Measurements from ENCODE around the gene CDC42EP4.

The CDC42EP4 gene

DNA sequence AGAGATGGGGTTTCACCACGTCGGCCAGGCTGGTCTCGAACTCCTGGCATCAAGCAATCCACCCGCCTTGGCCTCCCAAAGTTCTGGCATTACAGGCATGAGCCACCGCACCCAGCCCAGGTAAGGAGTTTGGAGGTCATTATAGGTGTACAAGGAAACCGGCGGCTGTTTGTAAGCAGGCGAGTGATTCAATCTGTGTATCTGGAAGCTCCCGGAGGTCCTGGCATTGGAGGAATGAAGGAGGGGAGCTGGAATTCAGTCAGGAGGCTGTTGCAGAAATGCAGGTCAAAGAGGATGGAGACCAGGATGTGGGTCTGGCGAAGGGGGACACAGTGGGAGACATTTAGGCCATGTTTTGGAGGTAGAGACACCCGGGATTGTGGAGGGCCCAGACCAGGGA lies 18.8 kb downstream of the CDC42EP4 start:
- H3K27me3 ChIP-seq (ENCODE audit: control insufficient read depth, insufficient read depth, low read length) = no peaks in the 10 kb centered on the region
- H3K9ac ChIP-seq (ENCODE audit: low read depth, low read length) = no peak overlapping the region
- H3K4me1 ChIP-seq (ENCODE audit: control insufficient read depth, insufficient read depth, low read length) = no peaks in the 10 kb centered on the region
- H3K4me3 ChIP-seq (ENCODE audit: low read depth, low read length) = no peak overlapping the region
- no peaks in the 10 kb centered on the region for H3K36me3 ChIP-seq (ENCODE audit: control insufficient read depth, insufficient read depth, low read length)
- no peaks in the 10 kb centered on the region for H3K9me3 ChIP-seq (ENCODE audit: control insufficient read depth, insufficient read depth, low read length)
- no peak overlapping the region for H3K27ac ChIP-seq (ENCODE audit: low read depth, low read length)

DNA sequence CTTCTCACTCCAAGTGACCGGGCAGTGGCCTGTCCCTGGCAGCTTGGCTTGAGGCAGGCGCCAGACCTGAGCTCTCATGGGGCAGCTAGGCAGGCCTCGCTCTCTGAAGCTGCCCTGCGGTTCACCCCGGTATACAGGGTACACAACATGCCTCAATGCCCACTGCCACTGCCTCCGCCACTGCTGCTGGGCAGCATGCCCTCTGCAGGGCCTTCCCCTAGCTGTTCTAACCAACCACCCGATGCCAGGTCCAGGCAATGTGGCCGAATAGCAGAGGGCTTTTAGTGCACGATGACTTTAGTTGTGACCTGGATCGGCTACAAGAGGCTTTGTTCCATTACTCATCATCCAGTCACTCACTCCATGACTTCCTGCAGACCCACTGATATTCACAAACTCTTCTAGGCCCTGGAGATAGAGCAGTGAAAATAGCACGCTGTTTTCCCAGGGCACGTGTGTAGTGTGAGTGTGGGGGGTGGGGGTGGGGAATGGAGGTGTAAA lies 19.7 kb downstream of the CDC42EP4 start:
- H3K9me3 ChIP-seq (ENCODE audit: control insufficient read depth, insufficient read depth, low read length) = no peaks in the 10 kb centered on the region
- H3K4me1 ChIP-seq (ENCODE audit: control insufficient read depth, insufficient read depth, low read length) = no peaks in the 10 kb centered on the region
- H3K4me3 ChIP-seq (ENCODE audit: low read depth, low read length) = no peak overlapping the region
- no peaks in the 10 kb centered on the region for H3K36me3 ChIP-seq (ENCODE audit: control insufficient read depth, insufficient read depth, low read length)
- H3K27me3 ChIP-seq (ENCODE audit: control insufficient read depth, insufficient read depth, low read length) = no peaks in the 10 kb centered on the region
- no peak overlapping the region for H3K9ac ChIP-seq (ENCODE audit: low read depth, low read length)
- no peak overlapping the region for H3K27ac ChIP-seq (ENCODE audit: low read depth, low read length)

DNA sequence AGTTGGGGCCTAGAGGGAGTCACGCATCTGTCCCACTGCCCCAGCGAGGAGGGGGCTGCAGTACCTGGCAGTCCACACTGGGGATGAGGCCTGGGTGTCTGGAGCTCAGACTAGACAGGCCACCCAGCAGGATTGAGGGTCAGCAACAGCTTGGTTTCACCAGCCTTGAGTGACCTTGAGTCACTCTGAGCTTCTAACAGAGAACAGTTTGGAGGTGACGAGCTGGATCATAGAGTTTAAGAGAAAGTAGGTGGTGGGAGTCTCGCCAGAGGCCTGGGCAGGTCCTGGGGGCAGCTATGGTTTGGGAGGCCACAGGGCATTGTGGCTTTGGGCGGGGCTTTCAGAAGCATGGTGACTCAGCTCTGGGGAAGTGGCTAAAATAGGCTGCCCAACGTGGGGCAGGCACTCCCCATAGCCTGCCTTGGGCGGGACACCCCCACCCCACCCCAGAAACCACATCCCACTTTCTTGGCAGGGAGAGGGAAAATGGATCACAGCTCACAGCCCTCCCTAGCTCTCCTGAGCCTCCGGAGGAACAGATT lies 20.5 kb downstream of the CDC42EP4 start:
- Histone ChIP-seq H3K4me3 (ENCODE audit: low read depth, low read length) (no peak overlapping the region), H3K27ac (ENCODE audit: low read depth, low read length) (no peak overlapping the region)

DNA sequence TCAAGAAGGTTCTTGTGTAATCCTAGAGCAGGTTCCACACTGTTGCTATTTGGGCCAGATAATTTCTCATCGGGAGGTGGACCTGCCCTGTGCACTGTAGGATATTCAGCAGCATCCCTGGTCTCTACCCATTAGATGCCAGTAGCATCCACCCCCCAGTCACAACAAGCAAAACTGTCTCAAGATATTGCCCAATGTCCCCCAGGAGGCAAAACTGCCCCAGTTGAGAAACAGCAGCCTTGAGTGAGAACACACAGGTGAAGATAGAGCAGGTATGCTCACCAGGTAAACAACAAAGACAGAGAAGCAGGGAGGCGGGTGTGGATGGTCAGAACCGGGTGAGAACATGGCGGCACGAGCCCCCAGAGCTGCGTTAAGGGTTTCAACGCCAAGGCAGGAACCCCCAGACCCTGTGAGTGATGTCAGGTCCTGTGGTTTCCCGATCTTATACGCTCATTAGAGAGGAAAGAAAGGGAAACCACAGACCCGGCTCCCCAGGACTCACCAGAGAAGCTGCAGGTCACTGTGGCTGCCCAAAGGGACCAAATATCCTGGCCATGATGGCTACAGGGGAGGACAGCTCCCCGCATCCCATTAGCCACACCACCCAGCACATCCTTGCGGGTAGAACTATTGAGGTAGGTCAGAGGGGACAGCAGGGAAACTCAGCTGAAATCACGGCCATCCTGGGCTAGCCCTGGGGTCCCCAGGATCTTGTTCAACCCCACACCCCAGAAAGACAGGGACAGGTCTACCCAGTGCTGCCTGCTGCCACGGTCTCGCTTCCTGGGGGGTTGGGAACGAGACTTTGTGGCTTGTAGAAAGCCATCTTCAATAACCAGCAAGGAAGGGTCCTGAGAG lies 21.2 kb downstream of the CDC42EP4 start:
- H3K27me3 ChIP-seq (ENCODE audit: control insufficient read depth, insufficient read depth, low read length) = no peaks in the 10 kb centered on the region
- no peaks in the 10 kb centered on the region for H3K9me3 ChIP-seq (ENCODE audit: control insufficient read depth, insufficient read depth, low read length)
- no peak overlapping the region for H3K9ac ChIP-seq (ENCODE audit: low read depth, low read length)
- no peak overlapping the region for H3K4me3 ChIP-seq (ENCODE audit: low read depth, low read length)
- H3K36me3 ChIP-seq (ENCODE audit: control insufficient read depth, insufficient read depth, low read length) = peaks cover 7% of the 10 kb centered on the region
- peaks cover 4% of the 10 kb centered on the region; the same call in 1 of the 2 replicates for H3K4me1 ChIP-seq (ENCODE audit: control insufficient read depth, insufficient read depth, low read length)
- H3K27ac ChIP-seq (ENCODE audit: low read depth, low read length) = no peak overlapping the region

More for the DNA sequence above, 20.5 kb downstream of the CDC42EP4 start:
- no peak overlapping the region for H3K9ac ChIP-seq (ENCODE audit: low read depth, low read length)
- H3K9me3 ChIP-seq (ENCODE audit: control insufficient read depth, insufficient read depth, low read length) = no peaks in the 10 kb centered on the region
- no peaks in the 10 kb centered on the region for H3K27me3 ChIP-seq (ENCODE audit: control insufficient read depth, insufficient read depth, low read length)
- no peaks in the 10 kb centered on the region for H3K36me3 ChIP-seq (ENCODE audit: control insufficient read depth, insufficient read depth, low read length)
- peaks cover 4% of the 10 kb centered on the region; the same call in 1 of the 2 replicates for H3K4me1 ChIP-seq (ENCODE audit: control insufficient read depth, insufficient read depth, low read length)

DNA sequence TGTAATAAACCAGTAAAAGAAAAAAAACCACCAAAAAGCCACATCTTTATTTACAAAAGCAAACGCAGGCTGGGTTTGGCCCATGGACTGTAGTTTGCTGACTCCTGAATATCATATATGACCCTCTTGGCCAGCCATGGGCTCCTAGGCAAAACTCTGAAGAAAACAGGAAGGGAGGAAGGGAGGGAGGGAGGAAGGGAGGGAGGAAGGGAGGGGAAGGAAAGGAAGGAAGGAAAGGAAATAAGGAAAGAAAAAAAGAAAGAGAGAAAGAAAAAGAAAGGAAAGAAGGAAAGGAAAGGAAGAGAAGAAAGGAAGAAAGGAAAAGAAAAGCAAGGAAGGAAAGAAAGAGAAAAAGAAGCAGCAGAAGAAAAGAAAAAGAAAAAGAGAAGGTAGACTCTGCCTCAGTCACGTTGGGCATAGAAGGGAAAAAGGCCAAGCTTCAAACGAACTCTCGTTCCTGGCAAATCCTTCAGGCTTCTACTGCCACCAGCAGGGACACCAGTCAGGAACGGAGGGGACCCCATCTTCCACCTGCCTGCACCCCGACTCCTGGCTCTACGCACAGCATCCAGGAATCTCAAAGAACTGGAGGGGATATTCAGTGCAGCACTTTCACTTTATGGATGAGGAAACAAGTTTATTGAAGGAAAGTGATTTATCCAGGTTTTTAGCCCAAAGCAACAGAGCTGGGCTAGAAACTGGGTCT lies 22.1 kb downstream of the CDC42EP4 start:
- no peak overlapping the region for H3K4me3 ChIP-seq (ENCODE audit: low read depth, low read length)
- peaks cover 8% of the 10 kb centered on the region for H3K36me3 ChIP-seq (ENCODE audit: control insufficient read depth, insufficient read depth, low read length)
- peaks cover 4% of the 10 kb centered on the region; the same call in 1 of the 2 replicates for H3K4me1 ChIP-seq (ENCODE audit: control insufficient read depth, insufficient read depth, low read length)
- no peaks in the 10 kb centered on the region for H3K9me3 ChIP-seq (ENCODE audit: control insufficient read depth, insufficient read depth, low read length)
- H3K27ac ChIP-seq (ENCODE audit: low read depth, low read length) = no peak overlapping the region
- no peaks in the 10 kb centered on the region for H3K27me3 ChIP-seq (ENCODE audit: control insufficient read depth, insufficient read depth, low read length)
- H3K9ac ChIP-seq (ENCODE audit: low read depth, low read length) = no peak overlapping the region

DNA sequence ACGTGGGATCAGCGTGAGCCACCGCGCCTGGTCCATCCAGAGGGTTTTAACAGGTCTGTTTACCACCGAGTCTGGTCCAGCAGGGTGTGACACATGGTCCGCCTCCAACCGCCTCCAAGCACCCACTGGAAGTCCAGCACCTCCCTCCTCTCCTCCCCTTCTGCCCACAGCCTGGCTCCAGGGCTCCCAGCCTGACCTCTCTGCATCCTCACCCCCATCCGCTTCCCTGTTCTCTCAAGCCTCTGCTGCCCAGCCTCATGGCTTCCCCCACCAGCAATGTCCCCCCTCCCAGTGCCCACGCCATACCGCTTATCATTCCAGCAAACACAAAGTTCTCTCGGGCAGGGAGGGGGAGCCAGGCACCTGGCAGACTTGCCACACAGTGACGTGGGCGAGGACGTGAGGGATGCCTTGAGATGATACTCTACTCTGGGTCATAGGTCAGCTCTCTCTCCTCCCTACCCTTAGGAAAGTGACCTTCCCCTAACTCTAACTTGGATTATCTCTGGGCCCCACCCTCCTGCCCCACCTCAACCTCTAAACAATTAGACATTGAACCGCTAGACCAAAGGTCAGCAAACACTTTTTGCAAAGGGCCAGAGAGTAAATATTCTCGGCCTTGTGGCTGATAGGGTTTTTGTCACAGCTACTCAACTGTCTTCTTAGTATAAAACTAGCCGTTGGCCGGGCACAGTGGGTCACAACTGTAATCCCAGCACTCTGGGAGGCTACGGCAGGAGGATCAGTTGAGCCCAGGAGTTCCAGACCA lies 23.1 kb downstream of the CDC42EP4 start:
- Histone ChIP-seq H3K9ac (ENCODE audit: low read depth, low read length) (no peak overlapping the region), H3K36me3 (ENCODE audit: control insufficient read depth, insufficient read depth, low read length) (peaks cover 8% of the 10 kb centered on the region), H3K4me1 (ENCODE audit: control insufficient read depth, insufficient read depth, low read length) (peaks cover 11% of the 10 kb centered on the region), H3K27ac (ENCODE audit: low read depth, low read length) (no peak overlapping the region), H3K9me3 (ENCODE audit: control insufficient read depth, insufficient read depth, low read length) (no peaks in the 10 kb centered on the region), H3K4me3 (ENCODE audit: low read depth, low read length) (no peak overlapping the region), H3K27me3 (ENCODE audit: control insufficient read depth, insufficient read depth, low read length) (no peaks in the 10 kb centered on the region)

DNA sequence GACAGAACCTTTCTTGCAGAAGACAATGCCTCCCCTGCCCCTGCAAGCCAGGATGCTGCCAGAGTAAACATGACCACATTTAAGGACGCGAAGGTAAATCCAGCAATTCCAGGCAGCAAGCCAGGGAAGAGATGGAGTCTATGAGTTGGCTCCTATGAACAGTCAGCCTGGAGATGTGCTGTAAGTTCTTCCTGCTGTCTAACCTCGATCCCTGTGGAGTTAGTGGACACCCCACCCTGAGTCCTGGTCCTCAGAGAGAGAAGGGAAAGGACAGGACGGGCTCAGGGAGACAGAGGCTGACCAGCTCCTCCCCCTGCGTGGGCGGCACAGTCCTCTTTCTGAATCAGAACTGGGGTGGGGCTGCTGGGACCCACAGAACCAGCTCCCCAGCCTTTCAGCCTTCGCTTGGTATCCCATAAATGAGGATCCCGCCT lies 24.9 kb downstream of the CDC42EP4 start:
- no peak overlapping the region for H3K9ac ChIP-seq (ENCODE audit: low read depth, low read length)
- peaks cover 8% of the 10 kb centered on the region for H3K36me3 ChIP-seq (ENCODE audit: control insufficient read depth, insufficient read depth, low read length)
- H3K9me3 ChIP-seq (ENCODE audit: control insufficient read depth, insufficient read depth, low read length) = no peaks in the 10 kb centered on the region
- H3K4me1 ChIP-seq (ENCODE audit: control insufficient read depth, insufficient read depth, low read length) = peaks cover 16% of the 10 kb centered on the region
- H3K4me3 ChIP-seq (ENCODE audit: low read depth, low read length) = no peak overlapping the region
- H3K27ac ChIP-seq (ENCODE audit: low read depth, low read length) = no peak overlapping the region
- H3K27me3 ChIP-seq (ENCODE audit: control insufficient read depth, insufficient read depth, low read length) = no peaks in the 10 kb centered on the region

DNA sequence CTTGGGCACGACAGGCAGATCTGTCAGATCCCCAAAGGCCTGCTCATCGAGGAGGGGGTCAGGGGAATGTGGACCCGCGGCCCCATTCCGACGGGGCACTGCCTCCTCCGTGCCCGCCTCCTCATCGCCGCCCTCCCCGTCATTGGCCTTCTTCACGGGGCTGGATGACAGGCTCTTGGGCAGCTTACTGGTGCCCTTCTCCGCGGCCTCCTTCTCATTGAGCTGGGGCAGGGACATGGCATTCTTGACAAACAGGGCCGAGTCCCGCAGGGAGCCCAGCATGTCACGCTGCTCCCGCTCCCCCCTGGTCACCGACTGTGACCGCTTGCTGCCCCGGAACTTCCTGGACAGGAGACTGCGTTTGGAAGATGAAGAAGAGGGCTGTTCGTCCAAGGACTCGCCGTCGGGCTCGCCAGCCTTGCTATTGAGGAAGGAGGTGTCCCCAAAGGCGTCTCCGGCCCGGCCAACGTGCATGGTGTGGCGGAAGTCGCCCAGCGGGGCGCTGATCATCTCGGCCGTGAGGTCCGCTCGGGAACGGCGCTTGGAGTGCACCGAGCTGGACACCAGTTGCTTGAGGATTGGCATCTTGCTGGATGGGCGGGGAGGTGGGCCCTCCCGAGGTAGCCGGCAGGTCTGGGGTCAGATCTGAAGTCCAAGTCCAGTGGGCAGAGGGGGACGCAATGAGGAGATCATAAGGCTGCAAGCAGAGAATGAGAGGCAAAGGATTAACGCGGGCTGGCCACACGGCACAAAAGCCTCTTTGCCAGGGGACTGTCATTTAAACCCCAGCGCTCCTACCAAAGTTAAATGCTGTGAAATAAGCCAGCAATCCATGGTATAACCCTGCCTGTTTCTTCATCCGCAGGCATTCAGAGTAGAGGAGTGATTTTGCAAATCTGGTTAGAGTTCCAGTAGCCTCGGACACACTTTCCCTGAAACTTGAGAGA lies 25.6 kb downstream of the CDC42EP4 start:
- H3K36me3 ChIP-seq (ENCODE audit: control insufficient read depth, insufficient read depth, low read length) = peaks cover 8% of the 10 kb centered on the region
- H3K27ac ChIP-seq (ENCODE audit: low read depth, low read length) = no peak overlapping the region
- H3K9me3 ChIP-seq (ENCODE audit: control insufficient read depth, insufficient read depth, low read length) = no peaks in the 10 kb centered on the region
- no peak overlapping the region for H3K4me3 ChIP-seq (ENCODE audit: low read depth, low read length)
- H3K4me1 ChIP-seq (ENCODE audit: control insufficient read depth, insufficient read depth, low read length) = peaks cover 16% of the 10 kb centered on the region
- no peaks in the 10 kb centered on the region for H3K27me3 ChIP-seq (ENCODE audit: control insufficient read depth, insufficient read depth, low read length)
- H3K9ac ChIP-seq (ENCODE audit: low read depth, low read length) = no peak overlapping the region

DNA sequence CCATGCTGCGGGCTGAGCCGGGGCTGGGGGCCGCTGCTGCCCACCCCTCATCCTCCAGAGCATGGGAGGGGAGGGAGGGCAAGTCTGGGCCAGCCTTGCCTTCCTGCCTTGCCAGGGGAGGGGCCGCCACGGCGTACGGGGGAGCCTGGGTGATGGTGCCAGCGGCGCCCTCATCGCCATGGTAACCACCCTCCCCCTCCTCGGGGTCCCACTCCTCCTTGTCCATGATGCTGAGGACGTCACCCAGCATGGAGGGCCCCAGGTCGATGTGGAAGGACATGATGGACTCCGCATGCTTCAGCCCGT lies 26.2 kb downstream of the CDC42EP4 start:
- Histone ChIP-seq H3K4me3 (ENCODE audit: low read depth, low read length) (no peak overlapping the region), H3K9ac (ENCODE audit: low read depth, low read length) (no peak overlapping the region), H3K27me3 (ENCODE audit: control insufficient read depth, insufficient read depth, low read length) (no peaks in the 10 kb centered on the region), H3K27ac (ENCODE audit: low read depth, low read length) (no peak overlapping the region), H3K9me3 (ENCODE audit: control insufficient read depth, insufficient read depth, low read length) (no peaks in the 10 kb centered on the region), H3K36me3 (ENCODE audit: control insufficient read depth, insufficient read depth, low read length) (peaks cover 8% of the 10 kb centered on the region), H3K4me1 (ENCODE audit: control insufficient read depth, insufficient read depth, low read length) (peaks cover 16% of the 10 kb centered on the region)

Data from HUES48 (cell line).